ENCODE data around the gene PLXNB2. TPM values are rescaled to one million over a fixed set of nuclear protein-coding genes. Genes with fewer than 3 reads are reported as not detected.

The PLXNB2 gene
- total and polyA plus RNA-seq, 2 of the 4 experiments (the other 2 are of a cell fraction), result 73.1 to 202 TPM

GRCh38 chr22:50320671-50321325, 13.4 kb upstream of the PLXNB2 start:
- Histone ChIP-seq H3K4ac (ENCODE audit: low read depth, low read length) (no peak overlapping the region), H2AFZ (replicated peaks; ENCODE audit: low read length, poor library complexity) (no peak overlapping the region), H3K14ac (replicated peaks; ENCODE audit: low read depth, low read length) (no peak overlapping the region), H3K4me1 (ENCODE audit: control insufficient read depth, insufficient read depth, low read length) (no peaks in the 10 kb centered on the region), H4K91ac (ENCODE audit: insufficient read depth, low read depth, low read length) (no peak overlapping the region), H4K8ac (ENCODE audit: low read depth in 2 of 2, low read length in 2 of 2) (no peak overlapping the region), H2BK15ac (ENCODE audit: low read depth, low read length) (no peak overlapping the region), H3K56ac (ENCODE audit: extremely low read depth, insufficient read depth, low read length) (no peak overlapping the region), H3K23ac (ENCODE audit: low read depth, low read length) (no peak overlapping the region), H3K27me3 (ENCODE audit: control insufficient read depth, insufficient read depth, low read length) (no peaks in the 10 kb centered on the region; the same call in 1 of the 2 replicates), H3K79me1 (ENCODE audit: low read depth in 1 of 2, low read length in 2 of 2) (0 out of 4 replicates have a peak, but pooled peaks cover 0 to 4% of the 10 kb centered on the region in 2 experiments), H3K4me2 (ENCODE audit: low read depth, low read length) (no peak overlapping the region), H2AK9ac (replicated peaks; ENCODE audit: low read depth, low read length, poor library complexity) (no peak overlapping the region), H4K5ac (ENCODE audit: low read depth, low read length) (no peak overlapping the region), H3K9ac (ENCODE audit: low read depth, low read length) (no peak overlapping the region), H3K9me1 (ENCODE audit: insufficient read depth, low read length) (no peaks in the 10 kb centered on the region), H3K9me3 (ENCODE audit: control insufficient read depth, insufficient read depth, low read length) (no peaks in the 10 kb centered on the region), H2BK120ac (ENCODE audit: low read depth, low read length) (no peak overlapping the region), H3K27ac (ENCODE audit: insufficient read depth, low read length) (no peak overlapping the region), H4K20me1 (ENCODE audit: insufficient read depth, low read length) (no peaks in the 10 kb centered on the region), H2BK20ac (ENCODE audit: low read depth, low read length) (no peak overlapping the region), H3K36me3 (ENCODE audit: control insufficient read depth, insufficient read depth, low read length) (no peaks in the 10 kb centered on the region), H3K18ac (ENCODE audit: low read depth, low read length) (no peak overlapping the region), H2AK5ac (ENCODE audit: low read depth, low read length) (no peak overlapping the region), H2BK5ac (ENCODE audit: low read depth, low read length, poor library complexity, severe bottlenecking) (no peak overlapping the region), H3K4me3 (ENCODE audit: insufficient read depth, low read depth, low read length) (no peak overlapping the region)
- dilution Hi-C loops (cut with HindIII; ENCODE audit: low sequenced_read_pairs, unreplicated experiment) (no loop called here), intact Hi-C loops (cut with micrococcal nuclease) (no loop called here), in situ Hi-C loops (cut with MboI; ENCODE audit: low sequenced_read_pairs) (loop anchor here (10.0 kb wide), 1 partner anchor 46 kb away; the partner anchor contains the start of gene MAPK11)
- CTCF ChIA-PET, result no interaction called here
- 56% methylated on average over 4 of the region's 10 CpGs; no CpG with 5 or more reads in 1 of the 2 experiments for WGBS, 2 experiments (ENCODE audit: extremely low coverage in 2 of 2, insufficient read length in 1 of 2)
- POLR2A ChIA-PET (ENCODE audit: unreplicated experiment), result interaction anchor here (1.0 kb wide), 1 partner anchor 12 kb away, joined by 4 read pairs; no protein-coding TSS in a partner anchor
- DNase-seq (no peak), ATAC-seq (ENCODE audit: low read depth) (no peak)
- TF ChIP-seq FOS (IDR thresholded peaks at IDR 0.05; ENCODE audit: low read depth, low read length) (no peak), RFX5 (IDR thresholded peaks at IDR 0.05; ENCODE audit: low read depth, low read length) (no peak)
- BruUV-seq (replicated peaks), result no TSS peak
